Hepatocyte (in vitro differentiated cells): ENCODE data around the gene GNAZ. TPM values are rescaled to one million over a fixed set of nuclear protein-coding genes. Genes with fewer than 3 reads are reported as not detected.

Experiments used
- DNase-seq: peaks from one replicate; pipeline ENCODE4 v3.0.0-alpha.2; 2016; ENCODE audit warnings: low spot score
- H2AFZ ChIP-seq: fragments of 200-600 bp; sonication (generic); 2 replicates; pipeline ENCODE4 v1.6.0; 2016; ENCODE audit warnings: antibody characterized with exemption, mild to moderate bottlenecking
- H3K27ac ChIP-seq: fragments of 200-600 bp; sonication (generic); 2 replicates; pipeline ENCODE4 v1.5.1; 2016; ENCODE audit warnings: mild to moderate bottlenecking
- H3K27me3 ChIP-seq: fragments of 200-600 bp; sonication (generic); 2 replicates; pipeline ENCODE4 v1.6.1; 2016
- H3K36me3 ChIP-seq: fragments of 200-600 bp; sonication (generic); replicated peaks from 2 replicates; pipeline ENCODE4 v1.5.1; 2016; ENCODE audit warnings: low read depth; ENCODE audit not compliant: insufficient read depth
- H3K4me1 ChIP-seq: fragments of 200-600 bp; sonication (generic); 2 replicates; pipeline ENCODE4 v1.5.1; 2016; ENCODE audit warnings: mild to moderate bottlenecking, moderate library complexity; ENCODE audit not compliant: insufficient read depth
- H3K4me2 ChIP-seq: fragments of 200-600 bp; sonication (generic); 2 replicates; pipeline ENCODE4 v1.6.0; 2016
- H3K4me3 ChIP-seq: fragments of 200-600 bp; sonication (generic); 2 replicates; pipeline ENCODE4 v1.5.1; 2016; ENCODE audit warnings: mild to moderate bottlenecking
- H3K79me2 ChIP-seq: fragments of 200-600 bp; sonication (generic); 2 replicates; pipeline ENCODE4 v1.6.0; 2017; ENCODE audit warnings: mild to moderate bottlenecking
- H3K9me2 ChIP-seq: fragments of 200-600 bp; sonication (generic); replicated peaks from 2 replicates; pipeline ENCODE4 v1.6.0; 2017; ENCODE audit warnings: mild to moderate bottlenecking; ENCODE audit not compliant: insufficient read depth
- H3K9me3 ChIP-seq: fragments of 200-600 bp; sonication (generic); 2 replicates; pipeline ENCODE4 v1.5.1; 2016; ENCODE audit warnings: low read depth, mild to moderate bottlenecking
- H4K20me1 ChIP-seq: fragments of 200-600 bp; sonication (generic); 2 replicates; pipeline ENCODE4 v1.6.0; 2016; ENCODE audit warnings: mild to moderate bottlenecking; ENCODE audit not compliant: insufficient read depth, poor library complexity, severe bottlenecking
- EZH2 ChIP-seq: fragments of 200-600 bp; sonication (generic); IDR thresholded peaks from 2 replicates; pipeline ENCODE4 v1.6.1; 2016; ENCODE audit warnings: antibody characterized with exemption, mild to moderate bottlenecking, borderline replicate concordance
- EZH2phosphoT487 ChIP-seq: fragments of 200-600 bp; sonication (generic); IDR thresholded peaks from one replicate; pipeline ENCODE4 v1.6.1; 2018; ENCODE audit warnings: antibody characterized with exemption, mild to moderate bottlenecking, low read depth, moderate library complexity; ENCODE audit not compliant: unreplicated experiment, severe bottlenecking
- whole genome bisulfite sequencing: methylation state at CpG from one replicate; pipeline ENCODE4 v1.1.6; 2016; ENCODE audit warnings: low lambda C conversion rate; ENCODE audit errors: missing lambda C conversion rate; 5-methylcytosine and 5-hydroxymethylcytosine counted together
- polyA plus RNA-seq: library from polyadenylated mRNA; unstranded; fragments of >200 nt; fragmentation: Nextera tagmentation; extraction: Ambion mirVana; gene quantifications from 2 replicates; pipeline ENCODE4 v1.2.1, GENCODE V29; 2016
- total RNA-seq: library from RNA; depleted of rRNA; stranded (reverse); fragments of >200 nt; gene quantifications from 2 replicates; pipeline ENCODE4 v1.2.3, GENCODE V29; 2014
- TF ChIP-seq, protein P1 (sequence below): fragments of 200-600 bp; sonication (generic); IDR thresholded peaks from 2 replicates; pipeline ENCODE4 v1.5.1; 2016; ENCODE audit warnings: antibody characterized with exemption, mild to moderate bottlenecking; ENCODE audit not compliant: poor library complexity

The GNAZ gene
- total and polyA plus RNA-seq, 2 experiments from 2014 or later: 3.4 to 4.1 TPM

DNA sequence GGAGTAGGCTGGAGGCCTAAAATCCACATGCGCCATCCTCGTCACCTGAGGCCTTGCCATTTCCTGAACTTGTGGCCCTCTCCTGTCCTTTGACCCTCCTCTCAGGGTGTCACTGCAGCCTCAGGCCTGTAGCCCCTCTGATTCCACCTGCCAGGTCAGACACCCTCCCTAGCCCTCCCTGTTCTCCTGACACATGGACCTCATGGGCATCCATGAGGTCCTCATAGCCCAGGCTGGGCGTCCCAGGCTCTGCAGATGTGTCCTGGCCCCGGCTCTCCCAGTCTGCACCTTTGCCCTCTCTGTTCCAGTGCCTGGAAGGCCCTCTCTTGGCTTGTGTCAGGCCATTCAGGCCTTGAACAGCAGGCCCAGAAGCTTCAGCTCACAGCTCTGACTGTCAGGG, 90.7 kb downstream of the GNAZ start:
- Histone ChIP-seq H3K79me2 (no peaks in the 10 kb centered on the region), H3K9me3 (no peaks in the 10 kb centered on the region), H3K36me3 (no peaks in the 10 kb centered on the region), H3K27me3 (no peaks in the 10 kb centered on the region), H3K4me2 (no peak overlapping the region), H4K20me1 (no peaks in the 10 kb centered on the region), H3K4me3 (no peak overlapping the region), H3K27ac (no peak overlapping the region), H3K9me2 (no peaks in the 10 kb centered on the region), H3K4me1 (peaks cover 7% of the 10 kb centered on the region), H2AFZ (no peak overlapping the region)
- 93% methylated on average over 4 of the region's 4 CpGs for WGBS
- no peak for DNase-seq
- TF ChIP-seq EZH2phosphoT487 (no peak), EZH2 (no peak)
- TF ChIP-seq, protein P1, sequence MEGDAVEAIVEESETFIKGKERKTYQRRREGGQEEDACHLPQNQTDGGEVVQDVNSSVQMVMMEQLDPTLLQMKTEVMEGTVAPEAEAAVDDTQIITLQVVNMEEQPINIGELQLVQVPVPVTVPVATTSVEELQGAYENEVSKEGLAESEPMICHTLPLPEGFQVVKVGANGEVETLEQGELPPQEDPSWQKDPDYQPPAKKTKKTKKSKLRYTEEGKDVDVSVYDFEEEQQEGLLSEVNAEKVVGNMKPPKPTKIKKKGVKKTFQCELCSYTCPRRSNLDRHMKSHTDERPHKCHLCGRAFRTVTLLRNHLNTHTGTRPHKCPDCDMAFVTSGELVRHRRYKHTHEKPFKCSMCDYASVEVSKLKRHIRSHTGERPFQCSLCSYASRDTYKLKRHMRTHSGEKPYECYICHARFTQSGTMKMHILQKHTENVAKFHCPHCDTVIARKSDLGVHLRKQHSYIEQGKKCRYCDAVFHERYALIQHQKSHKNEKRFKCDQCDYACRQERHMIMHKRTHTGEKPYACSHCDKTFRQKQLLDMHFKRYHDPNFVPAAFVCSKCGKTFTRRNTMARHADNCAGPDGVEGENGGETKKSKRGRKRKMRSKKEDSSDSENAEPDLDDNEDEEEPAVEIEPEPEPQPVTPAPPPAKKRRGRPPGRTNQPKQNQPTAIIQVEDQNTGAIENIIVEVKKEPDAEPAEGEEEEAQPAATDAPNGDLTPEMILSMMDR: no peak

DNA sequence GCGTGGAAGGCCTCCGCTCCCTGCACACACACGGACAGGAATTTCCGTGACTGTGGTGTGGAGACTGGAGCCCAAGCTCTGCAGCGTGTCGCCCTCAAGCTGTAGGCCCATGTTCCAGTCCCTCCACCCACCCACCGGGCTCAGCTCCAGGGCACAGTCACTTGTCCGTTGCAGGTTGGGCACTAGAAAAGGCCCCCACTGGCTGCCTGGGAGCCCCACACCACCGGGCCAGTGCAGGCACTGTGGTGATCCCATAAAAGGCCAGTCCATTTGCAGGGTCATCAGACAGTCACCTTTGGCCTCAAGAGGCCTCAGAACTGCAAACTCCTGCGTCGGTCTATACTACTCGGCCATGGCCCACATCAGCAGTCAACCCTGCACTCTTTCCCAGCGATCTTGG, 91.3 kb downstream of the GNAZ start:
- WGBS: 91% methylated on average over 13 of the region's 13 CpGs
- TF ChIP-seq EZH2: no peak
- TF ChIP-seq, protein P1: no peak
- TF ChIP-seq EZH2phosphoT487: no peak

DNA sequence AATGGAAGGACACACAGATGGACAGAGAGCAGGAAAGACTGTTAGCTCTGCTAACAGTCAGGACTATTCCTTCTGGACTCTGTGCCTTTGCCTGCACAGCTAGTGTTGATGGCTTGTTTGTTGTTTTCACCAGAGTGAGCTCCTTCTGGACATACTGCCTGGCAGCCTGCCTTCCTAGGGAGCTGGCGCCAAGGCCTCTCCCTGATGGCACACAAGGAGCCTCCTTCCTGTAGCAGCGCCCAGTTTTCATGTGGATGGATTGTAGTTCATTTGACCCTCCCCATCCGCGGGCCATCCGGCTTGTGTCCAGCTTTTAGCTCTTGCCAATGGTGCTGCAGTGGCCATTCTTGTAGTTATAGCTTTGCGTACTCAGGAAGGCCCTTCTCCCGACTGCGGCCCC, 93.3 kb downstream of the GNAZ start:
- 95% methylated on average over 8 of the region's 8 CpGs for WGBS
- no peak overlapping the region for H2AFZ ChIP-seq
- H3K9me3 ChIP-seq: no peaks in the 10 kb centered on the region
- no peak for DNase-seq
- H3K4me1 ChIP-seq: peaks cover 7% of the 10 kb centered on the region
- H3K4me2 ChIP-seq: no peak overlapping the region
- H3K79me2 ChIP-seq: no peaks in the 10 kb centered on the region
- H4K20me1 ChIP-seq: no peaks in the 10 kb centered on the region
- H3K9me2 ChIP-seq: no peaks in the 10 kb centered on the region
- no peak overlapping the region for H3K27ac ChIP-seq
- no peak overlapping the region for H3K4me3 ChIP-seq
- H3K27me3 ChIP-seq: no peaks in the 10 kb centered on the region
- TF ChIP-seq, protein P1: no peak
- no peak for TF ChIP-seq EZH2
- TF ChIP-seq EZH2phosphoT487: no peak
- no peaks in the 10 kb centered on the region for H3K36me3 ChIP-seq

More for the DNA sequence above, 91.3 kb downstream of the GNAZ start:
- Histone ChIP-seq H3K27me3 (no peaks in the 10 kb centered on the region), H4K20me1 (no peaks in the 10 kb centered on the region), H3K9me2 (no peaks in the 10 kb centered on the region), H3K27ac (no peak overlapping the region), H3K79me2 (no peaks in the 10 kb centered on the region), H3K36me3 (no peaks in the 10 kb centered on the region), H2AFZ (no peak overlapping the region), H3K9me3 (no peaks in the 10 kb centered on the region), H3K4me3 (no peak overlapping the region), H3K4me2 (no peak overlapping the region), H3K4me1 (peaks cover 7% of the 10 kb centered on the region)
- no peak for DNase-seq

DNA sequence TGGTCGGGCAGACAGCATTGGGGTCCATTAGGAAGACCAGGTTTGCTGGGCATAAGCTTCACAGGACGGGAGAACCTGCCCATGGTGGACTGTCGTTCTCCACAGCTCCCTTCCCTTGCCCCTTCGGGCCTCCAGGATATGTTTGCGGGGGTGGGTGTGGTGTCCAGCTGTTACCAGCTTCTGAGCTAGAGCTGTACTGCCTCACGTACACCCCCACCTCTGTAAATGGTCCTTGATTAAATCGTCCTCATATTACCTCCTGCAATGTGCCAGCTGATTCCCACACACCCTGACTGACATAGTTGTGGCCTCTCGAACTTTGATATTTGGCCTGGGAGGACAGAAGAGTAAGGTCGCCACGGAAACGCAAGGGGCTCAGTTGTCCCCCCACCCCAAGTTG, 93.8 kb downstream of the GNAZ start:
- H3K9me2 ChIP-seq: no peaks in the 10 kb centered on the region
- H3K79me2 ChIP-seq: no peaks in the 10 kb centered on the region
- H4K20me1 ChIP-seq: no peaks in the 10 kb centered on the region
- no peaks in the 10 kb centered on the region for H3K9me3 ChIP-seq
- TF ChIP-seq EZH2phosphoT487: no peak
- TF ChIP-seq, protein P1: no peak
- no peak for TF ChIP-seq EZH2
- H2AFZ ChIP-seq: no peak overlapping the region
- no peaks in the 10 kb centered on the region for H3K36me3 ChIP-seq
- H3K4me1 ChIP-seq: peaks cover 7% of the 10 kb centered on the region
- H3K4me3 ChIP-seq: no peak overlapping the region
- 75% methylated on average over 11 of the region's 11 CpGs for WGBS
- no peak for DNase-seq
- H3K27me3 ChIP-seq: no peaks in the 10 kb centered on the region
- no peak overlapping the region for H3K4me2 ChIP-seq
- no peak overlapping the region for H3K27ac ChIP-seq
